ENCODE measurements around the gene SEMA7A.

DNA sequence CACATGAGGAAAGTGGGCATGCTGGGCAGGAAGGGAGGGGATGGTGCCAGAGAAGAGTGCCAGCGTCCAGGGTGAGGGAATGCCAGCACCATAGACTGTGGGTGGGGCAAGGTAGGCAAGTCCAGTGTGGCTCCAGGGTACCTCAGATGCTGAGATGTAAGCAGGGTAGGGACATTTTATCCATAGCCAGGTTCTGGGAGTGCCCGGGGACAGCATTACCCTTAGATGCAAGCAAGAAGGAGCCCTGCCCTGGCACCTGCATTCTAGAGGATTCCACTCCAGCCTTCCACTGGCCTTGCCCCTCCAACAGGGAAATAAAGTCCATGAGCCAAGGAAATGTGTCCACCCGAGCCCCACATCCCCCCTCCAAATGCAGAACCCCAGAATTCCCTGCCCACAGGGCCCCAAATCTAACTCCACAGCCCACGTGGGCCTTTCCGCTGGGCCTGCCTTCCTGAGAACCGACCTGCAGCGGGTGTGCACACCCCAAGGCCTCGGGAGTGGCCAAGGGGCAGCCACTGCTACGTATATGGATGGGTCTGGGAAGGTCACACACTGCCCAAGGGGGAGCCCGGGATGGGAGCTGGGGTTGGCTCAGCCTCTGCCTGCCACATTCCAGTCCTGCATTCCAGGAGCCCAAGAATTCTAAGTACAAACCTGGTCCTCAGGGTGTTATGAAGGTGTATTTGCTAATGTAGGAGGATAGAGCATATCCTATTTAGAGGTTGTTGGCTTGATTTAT is 46.0 kb downstream of the SEMA7A start:
- TF ChIP-seq EZH2 (IDR thresholded peaks at IDR 0.05; ENCODE audit: borderline replicate concordance, low read length) (no peak), CTCF (conservative IDR thresholded peaks at IDR 0.05 in 1 of 2, IDR thresholded peaks at IDR 0.05 in 1 of 2; ENCODE audit: extremely low read depth in 1 of 2, insufficient read depth in 1 of 2, low read depth in 1 of 2, low read length in 2 of 2) (no peak)
